ENCODE data around the gene SART1.

SART1 gene

DNA sequence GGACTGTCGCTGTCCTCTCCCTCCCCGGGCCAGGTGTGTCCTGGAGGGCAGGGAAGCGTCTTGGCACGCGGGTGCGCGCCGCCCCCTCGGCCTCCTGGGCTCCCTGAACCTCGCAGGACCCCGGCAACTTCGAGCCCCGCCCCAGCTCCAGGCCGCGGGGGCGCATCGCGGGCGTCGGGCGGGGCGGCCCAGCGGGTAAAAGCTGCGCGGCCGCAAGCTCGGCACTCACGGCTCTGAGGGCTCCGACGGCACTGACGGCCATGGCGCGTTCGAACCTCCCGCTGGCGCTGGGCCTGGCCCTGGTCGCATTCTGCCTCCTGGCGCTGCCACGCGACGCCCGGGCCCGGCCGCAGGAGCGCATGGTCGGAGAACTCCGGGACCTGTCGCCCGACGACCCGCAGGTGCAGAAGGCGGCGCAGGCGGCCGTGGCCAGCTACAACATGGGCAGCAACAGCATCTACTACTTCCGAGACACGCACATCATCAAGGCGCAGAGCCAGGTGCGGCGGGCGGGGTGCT lies 50.3 kb downstream of the SART1 start, which contains the start of gene CST6:
Gene CST6, plus strand, starts transcription at position 224 of the 519 bp plus-strand sequence. Its CDS starts 37 bp downstream, at position 261.
- Histone ChIP-seq H3K4me3 (ENCODE audit: low read depth, low read length, poor library complexity, severe bottlenecking) (no peak within 1 kb of the TSS), H3K4me1 (ENCODE audit: insufficient read depth, low read length, severe bottlenecking) (no peaks in the 10 kb centered on the region), H2AFZ (ENCODE audit: low read length) (no peak within 1 kb of the TSS), H4K20me1 (ENCODE audit: insufficient read depth, low read length) (no peaks in the 10 kb centered on the region), H3F3A (ENCODE audit: insufficient read depth, low read length) (no peaks in the 10 kb centered on the region), H3K36me3 (ENCODE audit: insufficient read depth, low read length) (no peaks in the 10 kb centered on the region), H3K27me3 (ENCODE audit: insufficient read depth, low read length) (no peaks in the 10 kb centered on the region), H3K79me2 (ENCODE audit: insufficient read depth, low read length) (no peaks in the 10 kb centered on the region), H3K4me2 (ENCODE audit: low read length) (no peak within 1 kb of the TSS), H3K9me3 (ENCODE audit: low read length) (no peaks in the 10 kb centered on the region), H3K9me2 (ENCODE audit: low read depth, low read length) (no peaks in the 10 kb centered on the region), H3K27ac (ENCODE audit: low read depth, low read length, poor library complexity, severe bottlenecking) (no peak within 1 kb of the TSS), H3K9ac (ENCODE audit: low read length) (no peak within 1 kb of the TSS)
- TF ChIP-seq EZH2 (IDR thresholded peaks at IDR 0.05; ENCODE audit: borderline replicate concordance, low read length) (no peak), CTCF (IDR thresholded peaks at IDR 0.05; ENCODE audit: low read length) (no peak)

DNA sequence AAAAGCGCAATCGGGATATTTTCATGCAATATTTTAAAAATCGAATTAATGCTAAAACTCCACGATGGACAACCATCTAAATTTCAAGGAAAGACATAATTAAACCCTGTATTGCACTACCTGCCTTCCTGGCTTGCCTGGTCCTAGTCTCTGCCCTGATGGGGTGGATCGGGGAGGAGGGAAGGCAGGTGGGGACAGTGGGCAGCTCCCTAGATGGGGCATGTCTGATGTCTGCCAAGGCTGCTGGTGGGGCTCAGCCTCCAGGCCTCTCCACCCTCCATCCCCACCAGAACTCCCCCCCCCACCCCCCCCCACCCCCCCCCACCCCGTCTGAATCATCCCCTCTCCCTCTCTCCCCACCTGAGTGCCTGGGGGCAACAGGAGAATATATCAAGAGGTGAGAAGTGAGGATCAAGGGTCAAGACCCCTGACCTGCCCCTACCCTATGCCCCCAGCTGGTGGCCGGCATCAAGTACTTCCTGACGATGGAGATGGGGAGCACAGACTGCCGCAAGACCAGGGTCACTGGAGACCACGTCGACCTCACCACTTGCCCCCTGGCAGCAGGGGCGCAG lies 50.9 kb downstream of the SART1 start:
- no peaks in the 10 kb centered on the region for H3K9me2 ChIP-seq (ENCODE audit: low read depth, low read length)
- H3K9ac ChIP-seq (ENCODE audit: low read length): no peak overlapping the region
- H3K9me3 ChIP-seq (ENCODE audit: low read length): no peaks in the 10 kb centered on the region
- no peak overlapping the region for H3K27ac ChIP-seq (ENCODE audit: low read depth, low read length, poor library complexity, severe bottlenecking)
- no peaks in the 10 kb centered on the region for H3K27me3 ChIP-seq (ENCODE audit: insufficient read depth, low read length)
- no peaks in the 10 kb centered on the region for H3K79me2 ChIP-seq (ENCODE audit: insufficient read depth, low read length)
- no peak overlapping the region for H2AFZ ChIP-seq (ENCODE audit: low read length)
- H3K4me2 ChIP-seq (ENCODE audit: low read length): no peak overlapping the region
- H3K36me3 ChIP-seq (ENCODE audit: insufficient read depth, low read length): no peaks in the 10 kb centered on the region
- no peak overlapping the region for H3K4me3 ChIP-seq (ENCODE audit: low read depth, low read length, poor library complexity, severe bottlenecking)
- no peaks in the 10 kb centered on the region for H3K4me1 ChIP-seq (ENCODE audit: insufficient read depth, low read length, severe bottlenecking)
- no peaks in the 10 kb centered on the region for H4K20me1 ChIP-seq (ENCODE audit: insufficient read depth, low read length)
- H3F3A ChIP-seq (ENCODE audit: insufficient read depth, low read length): no peaks in the 10 kb centered on the region
- no peak for TF ChIP-seq EZH2 (IDR thresholded peaks at IDR 0.05; ENCODE audit: borderline replicate concordance, low read length)
- TF ChIP-seq CTCF (IDR thresholded peaks at IDR 0.05; ENCODE audit: low read length): no peak

DNA sequence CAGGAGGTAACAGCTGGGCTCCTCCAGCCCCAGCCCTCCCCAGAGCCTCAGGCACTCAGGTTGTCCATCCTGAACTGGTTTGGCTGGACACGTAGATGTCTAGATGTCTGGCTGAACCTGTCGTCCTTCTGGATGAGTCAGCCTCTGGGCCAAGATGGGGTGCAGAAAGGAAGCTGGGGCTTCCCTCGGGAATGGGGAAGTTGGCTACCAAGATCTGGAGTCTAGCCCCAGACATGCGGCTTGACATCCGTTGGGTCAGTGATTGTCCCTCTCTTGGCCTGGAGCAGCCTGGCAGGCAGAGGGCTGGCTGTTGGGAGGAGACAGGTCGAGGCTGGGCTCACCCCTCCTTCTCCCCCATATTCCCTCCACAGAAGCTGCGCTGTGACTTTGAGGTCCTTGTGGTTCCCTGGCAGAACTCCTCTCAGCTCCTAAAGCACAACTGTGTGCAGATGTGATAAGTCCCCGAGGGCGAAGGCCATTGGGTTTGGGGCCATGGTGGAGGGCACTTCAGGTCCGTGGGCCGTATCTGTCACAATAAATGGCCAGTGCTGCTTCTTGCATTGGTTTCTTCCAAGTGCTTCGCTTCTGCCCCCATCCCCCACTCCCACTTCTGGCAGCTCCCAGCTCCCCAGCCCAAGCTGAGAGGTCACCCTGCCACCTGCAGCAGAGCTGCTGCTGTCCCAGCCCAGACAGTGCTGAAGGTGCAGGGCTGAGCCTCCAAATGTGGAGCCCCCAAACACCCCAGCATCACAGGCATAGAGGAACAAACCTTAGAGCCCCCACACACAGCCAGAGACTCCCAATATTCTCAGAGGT lies 51.6 kb downstream of the SART1 start:
- Histone ChIP-seq H3K79me2 (ENCODE audit: insufficient read depth, low read length) (no peaks in the 10 kb centered on the region), H3K4me3 (ENCODE audit: low read depth, low read length, poor library complexity, severe bottlenecking) (no peak overlapping the region), H3K9me3 (ENCODE audit: low read length) (no peaks in the 10 kb centered on the region), H3K27me3 (ENCODE audit: insufficient read depth, low read length) (no peaks in the 10 kb centered on the region), H3K9ac (ENCODE audit: low read length) (no peak overlapping the region), H3K36me3 (ENCODE audit: insufficient read depth, low read length) (no peaks in the 10 kb centered on the region), H2AFZ (ENCODE audit: low read length) (no peak overlapping the region), H3K9me2 (ENCODE audit: low read depth, low read length) (no peaks in the 10 kb centered on the region), H3K27ac (ENCODE audit: low read depth, low read length, poor library complexity, severe bottlenecking) (no peak overlapping the region), H3F3A (ENCODE audit: insufficient read depth, low read length) (no peaks in the 10 kb centered on the region), H3K4me1 (ENCODE audit: insufficient read depth, low read length, severe bottlenecking) (no peaks in the 10 kb centered on the region), H4K20me1 (ENCODE audit: insufficient read depth, low read length) (no peaks in the 10 kb centered on the region), H3K4me2 (ENCODE audit: low read length) (no peak overlapping the region)
- TF ChIP-seq EZH2 (IDR thresholded peaks at IDR 0.05; ENCODE audit: borderline replicate concordance, low read length) (no peak), CTCF (IDR thresholded peaks at IDR 0.05; ENCODE audit: low read length) (no peak)

Measured in OCI-LY1 (cell line).